A204.1 (cell line): ENCODE results near the gene DPP6.
A peak's percentile ranks its signal among the peaks of the same experiment; 100 is the strongest.
"Not testable (repeated sequence)": the region's sequence is repeated elsewhere in the genome, so short reads cannot be mapped to it uniquely, and the experiment has no call there.

Source experiments
- FAIRE-seq: peaks from 2 replicates; lab custom pipeline; 2012; peaks lifted over from hg19 to GRCh38; lab: Jason Lieb, UNC

The DPP6 gene

GRCh38 chr7:154051643-154052529 is at the start of gene DPP6:
DPP6 (plus strand) TSS chr7:154052398.
- FAIRE-seq: not testable (repeated sequence)

- not testable (repeated sequence) for FAIRE-seq
Observed at GRCh38 chr7:154009423-154009911, 42.7 kb upstream of the DPP6 start.

GRCh38 chr7:154010726-154011568 is 41.3 kb upstream of the DPP6 start:
- not testable (repeated sequence) for FAIRE-seq

GRCh38 chr7:154012800-154013199 is 39.4 kb upstream of the DPP6 start:
- FAIRE-seq: not testable (repeated sequence)

GRCh38 chr7:154015636-154016035 is 36.6 kb upstream of the DPP6 start:
- FAIRE-seq: not testable (repeated sequence)

- FAIRE-seq: not testable (repeated sequence)
Observed at GRCh38 chr7:154018354-154018753, 33.8 kb upstream of the DPP6 start.

GRCh38 chr7:154027805-154028204 is 24.4 kb upstream of the DPP6 start:
- FAIRE-seq: not testable (repeated sequence)

- not testable (repeated sequence) for FAIRE-seq
Observed at GRCh38 chr7:154030476-154031080, 21.6 kb upstream of the DPP6 start.

GRCh38 chr7:154039466-154040165 is 12.6 kb upstream of the DPP6 start:
- peak; percentile 46 for FAIRE-seq

GRCh38 chr7:154050394-154050793 is 1.8 kb upstream of the DPP6 start:
- not testable (repeated sequence) for FAIRE-seq

GRCh38 chr7:154051006-154051642 is 1.1 kb upstream of the DPP6 start:
- not testable (repeated sequence) for FAIRE-seq

- not testable (repeated sequence) for FAIRE-seq
Observed at GRCh38 chr7:154052530-154053252, 493 bp downstream of the DPP6 start.

- not testable (repeated sequence) for FAIRE-seq
Observed at GRCh38 chr7:154053466-154054312, 1.5 kb downstream of the DPP6 start.

- peak; percentile 93 for FAIRE-seq
Observed at GRCh38 chr7:154054664-154055063, 2.5 kb downstream of the DPP6 start.

- not testable (repeated sequence) for FAIRE-seq
Observed at GRCh38 chr7:154055491-154056106, 3.4 kb downstream of the DPP6 start.

GRCh38 chr7:154058783-154059182 is 6.6 kb downstream of the DPP6 start:
- not testable (repeated sequence) for FAIRE-seq

GRCh38 chr7:154060551-154060950 is 8.4 kb downstream of the DPP6 start:
- FAIRE-seq: not testable (repeated sequence)

GRCh38 chr7:154071833-154072232 is 19.6 kb downstream of the DPP6 start:
- peak; percentile 80 for FAIRE-seq
